ENCODE measurements around the gene TBCE.

DNA sequence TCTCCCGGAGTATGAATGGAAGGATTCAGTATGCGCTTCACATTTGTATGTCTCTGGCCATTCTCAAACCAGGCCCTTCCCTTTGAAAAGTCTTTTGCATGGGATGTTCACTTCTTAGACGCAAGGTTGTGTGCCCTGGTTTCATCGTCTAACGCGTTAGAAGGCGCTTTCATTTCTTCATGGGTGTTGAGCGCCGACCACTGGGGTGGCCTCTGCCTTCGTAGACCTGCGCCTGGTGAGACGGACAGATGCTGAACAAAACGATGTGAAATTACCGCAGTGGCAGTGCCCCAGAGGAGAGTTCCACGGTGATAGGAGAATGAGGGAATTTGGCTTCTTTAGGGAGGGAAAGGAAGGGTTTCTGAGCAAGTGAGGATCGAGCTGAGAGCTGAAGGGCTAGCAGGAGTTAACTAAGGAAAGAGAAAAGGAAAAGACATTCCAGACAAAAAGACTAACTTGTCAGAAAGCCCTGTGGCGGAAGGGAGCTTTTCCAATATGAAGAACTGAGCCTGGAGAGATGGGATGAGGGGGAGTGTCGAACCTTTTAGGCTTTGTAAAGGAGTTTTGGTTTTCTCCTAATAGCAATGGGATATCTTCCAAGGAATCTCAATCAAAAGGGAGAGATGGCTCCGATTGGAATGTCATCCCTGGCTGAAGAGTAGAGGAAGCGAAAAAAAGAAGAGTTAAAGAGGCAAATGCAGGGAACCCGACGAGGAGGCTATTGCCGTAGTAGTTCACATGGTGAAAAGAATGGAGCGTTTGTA is 37.9 kb upstream of the TBCE start:
- TF ChIP-seq, protein P1, sequence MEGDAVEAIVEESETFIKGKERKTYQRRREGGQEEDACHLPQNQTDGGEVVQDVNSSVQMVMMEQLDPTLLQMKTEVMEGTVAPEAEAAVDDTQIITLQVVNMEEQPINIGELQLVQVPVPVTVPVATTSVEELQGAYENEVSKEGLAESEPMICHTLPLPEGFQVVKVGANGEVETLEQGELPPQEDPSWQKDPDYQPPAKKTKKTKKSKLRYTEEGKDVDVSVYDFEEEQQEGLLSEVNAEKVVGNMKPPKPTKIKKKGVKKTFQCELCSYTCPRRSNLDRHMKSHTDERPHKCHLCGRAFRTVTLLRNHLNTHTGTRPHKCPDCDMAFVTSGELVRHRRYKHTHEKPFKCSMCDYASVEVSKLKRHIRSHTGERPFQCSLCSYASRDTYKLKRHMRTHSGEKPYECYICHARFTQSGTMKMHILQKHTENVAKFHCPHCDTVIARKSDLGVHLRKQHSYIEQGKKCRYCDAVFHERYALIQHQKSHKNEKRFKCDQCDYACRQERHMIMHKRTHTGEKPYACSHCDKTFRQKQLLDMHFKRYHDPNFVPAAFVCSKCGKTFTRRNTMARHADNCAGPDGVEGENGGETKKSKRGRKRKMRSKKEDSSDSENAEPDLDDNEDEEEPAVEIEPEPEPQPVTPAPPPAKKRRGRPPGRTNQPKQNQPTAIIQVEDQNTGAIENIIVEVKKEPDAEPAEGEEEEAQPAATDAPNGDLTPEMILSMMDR (IDR thresholded peaks at IDR 0.05; ENCODE audit: low read depth, low read length, missing input control), result no peak
- TF ChIP-seq HNF4A (conservative IDR thresholded peaks at IDR 0.05) (no peak), TAF1 (conservative IDR thresholded peaks at IDR 0.05) (no peak), GABPA (IDR thresholded peaks at IDR 0.05 in 1 of 2, conservative IDR thresholded peaks at IDR 0.05 in 1 of 2) (no peak), HNF4G (IDR thresholded peaks at IDR 0.05) (no peak), SP1 (IDR thresholded peaks at IDR 0.05) (no peak), RAD21 (IDR thresholded peaks at IDR 0.05) (peak; percentile 18 to 19)
- TF ChIP-seq, protein P2, sequence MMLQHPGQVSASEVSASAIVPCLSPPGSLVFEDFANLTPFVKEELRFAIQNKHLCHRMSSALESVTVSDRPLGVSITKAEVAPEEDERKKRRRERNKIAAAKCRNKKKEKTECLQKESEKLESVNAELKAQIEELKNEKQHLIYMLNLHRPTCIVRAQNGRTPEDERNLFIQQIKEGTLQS (IDR thresholded peaks at IDR 0.05), result no peak
- TF ChIP-seq, protein P3, sequence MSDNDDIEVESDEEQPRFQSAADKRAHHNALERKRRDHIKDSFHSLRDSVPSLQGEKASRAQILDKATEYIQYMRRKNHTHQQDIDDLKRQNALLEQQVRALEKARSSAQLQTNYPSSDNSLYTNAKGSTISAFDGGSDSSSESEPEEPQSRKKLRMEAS (IDR thresholded peaks at IDR 0.05), result no peak
- TF ChIP-seq, protein P4, sequence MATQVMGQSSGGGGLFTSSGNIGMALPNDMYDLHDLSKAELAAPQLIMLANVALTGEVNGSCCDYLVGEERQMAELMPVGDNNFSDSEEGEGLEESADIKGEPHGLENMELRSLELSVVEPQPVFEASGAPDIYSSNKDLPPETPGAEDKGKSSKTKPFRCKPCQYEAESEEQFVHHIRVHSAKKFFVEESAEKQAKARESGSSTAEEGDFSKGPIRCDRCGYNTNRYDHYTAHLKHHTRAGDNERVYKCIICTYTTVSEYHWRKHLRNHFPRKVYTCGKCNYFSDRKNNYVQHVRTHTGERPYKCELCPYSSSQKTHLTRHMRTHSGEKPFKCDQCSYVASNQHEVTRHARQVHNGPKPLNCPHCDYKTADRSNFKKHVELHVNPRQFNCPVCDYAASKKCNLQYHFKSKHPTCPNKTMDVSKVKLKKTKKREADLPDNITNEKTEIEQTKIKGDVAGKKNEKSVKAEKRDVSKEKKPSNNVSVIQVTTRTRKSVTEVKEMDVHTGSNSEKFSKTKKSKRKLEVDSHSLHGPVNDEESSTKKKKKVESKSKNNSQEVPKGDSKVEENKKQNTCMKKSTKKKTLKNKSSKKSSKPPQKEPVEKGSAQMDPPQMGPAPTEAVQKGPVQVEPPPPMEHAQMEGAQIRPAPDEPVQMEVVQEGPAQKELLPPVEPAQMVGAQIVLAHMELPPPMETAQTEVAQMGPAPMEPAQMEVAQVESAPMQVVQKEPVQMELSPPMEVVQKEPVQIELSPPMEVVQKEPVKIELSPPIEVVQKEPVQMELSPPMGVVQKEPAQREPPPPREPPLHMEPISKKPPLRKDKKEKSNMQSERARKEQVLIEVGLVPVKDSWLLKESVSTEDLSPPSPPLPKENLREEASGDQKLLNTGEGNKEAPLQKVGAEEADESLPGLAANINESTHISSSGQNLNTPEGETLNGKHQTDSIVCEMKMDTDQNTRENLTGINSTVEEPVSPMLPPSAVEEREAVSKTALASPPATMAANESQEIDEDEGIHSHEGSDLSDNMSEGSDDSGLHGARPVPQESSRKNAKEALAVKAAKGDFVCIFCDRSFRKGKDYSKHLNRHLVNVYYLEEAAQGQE (IDR thresholded peaks at IDR 0.05), result no peak

Measured in liver (tissue), 3 donors.